ENCODE data around the gene DIPK1A. TPM values are rescaled to one million over a fixed set of nuclear protein-coding genes. Genes with fewer than 3 reads are reported as not detected.
A peak's percentile ranks its signal among the peaks of the same experiment; 100 is the strongest.

The DIPK1A gene
- total RNA-seq, 1 experiment from 2014 or later, result 3.8 TPM

- H2BK15ac ChIP-seq (ENCODE audit: low read depth, low read length), result no peak overlapping the region
- no peak overlapping the region for H3K27ac ChIP-seq (ENCODE audit: insufficient read length, low read depth, low read length)
- H4K5ac ChIP-seq (ENCODE audit: insufficient read length, low read depth, low read length), result no peak overlapping the region
- DNase-seq, result no peak
- no peak overlapping the region for H3K23ac ChIP-seq (ENCODE audit: insufficient read length, low read depth, low read length)
- no peaks in the 10 kb centered on the region for H4K20me1 ChIP-seq (ENCODE audit: control insufficient read depth, insufficient read depth, insufficient read length)
- H3K18ac ChIP-seq (ENCODE audit: insufficient read length, low read depth, low read length), result no peak overlapping the region
- peaks cover 0 to under 1% of the 10 kb centered on the region in 2 experiments; a peak in 2 of 4 replicates for H3K4me1 Mint-ChIP-seq
- H3K4ac ChIP-seq (ENCODE audit: low read depth, low read length), result no peak overlapping the region
- no peak overlapping the region for H3K4me2 ChIP-seq (ENCODE audit: insufficient read depth, insufficient read length, low read length)
- no peak overlapping the region for H4K91ac ChIP-seq (ENCODE audit: insufficient read length, low read depth, low read length)
- no peak overlapping the region for H2BK12ac ChIP-seq (ENCODE audit: insufficient read length, low read depth, low read length)
- H3K27me3 Mint-ChIP-seq (ENCODE audit: low read depth), result no peaks in the 10 kb centered on the region
- no peaks in the 10 kb centered on the region for H3K79me1 ChIP-seq (ENCODE audit: insufficient read depth, low read depth, low read length, poor library complexity, severe bottlenecking)
- H2BK120ac ChIP-seq (ENCODE audit: low read depth, low read length, poor library complexity, severe bottlenecking), result no peak overlapping the region
- no peak overlapping the region for H2AK5ac ChIP-seq (ENCODE audit: insufficient read length, low read length)
- H3K36me3 Mint-ChIP-seq (ENCODE audit: insufficient read depth in 1 of 3, low read depth in 3 of 3), result peaks cover 45 to 64% (median 59%) of the 10 kb centered on the region in 3 experiments
- WGBS (ENCODE audit: extremely low coverage, insufficient read length, low lambda C conversion rate), result no CpG with 5 or more reads among the region's 2 CpGs
- no peak overlapping the region for H2AFZ ChIP-seq (ENCODE audit: low read length)
- no peaks in the 10 kb centered on the region for H3K9me3 Mint-ChIP-seq
- H3K4me3 Mint-ChIP-seq, result no peak overlapping the region; a peak in 1 of 5 replicates
- H3K4me1 ChIP-seq (ENCODE audit: insufficient read depth, low read length), result no peaks in the 10 kb centered on the region
- no peak overlapping the region for H4K8ac ChIP-seq (replicated peaks; ENCODE audit: insufficient read length, low read depth, low read length)
- TF ChIP-seq CTCF (conservative IDR thresholded peaks at IDR 0.05), result no peak
- H3K27me3 ChIP-seq (ENCODE audit: insufficient read depth, low read length), result no peaks in the 10 kb centered on the region
- H2BK5ac ChIP-seq (ENCODE audit: insufficient read length, low read length), result no peak overlapping the region
- no peaks in the 10 kb centered on the region; the same call in 1 of the 2 replicates for H3K79me2 ChIP-seq (ENCODE audit: insufficient read depth, low read length)
- no peaks in the 10 kb centered on the region for H3K23me2 ChIP-seq (ENCODE audit: insufficient read length, low read depth, low read length, poor library complexity, severe bottlenecking)
- no peak overlapping the region for H3K56ac ChIP-seq (ENCODE audit: insufficient read length, low read depth, low read length)
- H3K14ac ChIP-seq (ENCODE audit: insufficient read depth, low read length), result no peak overlapping the region
- peak overlapping the region in 1 of 3 experiments; percentile 29; a peak in 1 of 7 replicates for H3K27ac Mint-ChIP-seq
- no peak overlapping the region for H2BK20ac ChIP-seq (ENCODE audit: low read depth, low read length, poor library complexity, severe bottlenecking)
- H3K9ac ChIP-seq (ENCODE audit: extremely low read depth, insufficient read length, low read length), result no peak overlapping the region
- H3K9me3 ChIP-seq (ENCODE audit: control insufficient read depth, low read depth, low read length), result no peaks in the 10 kb centered on the region
- H3T11ph ChIP-seq (ENCODE audit: low read length), result no peak overlapping the region
These were observed 118.2 kb downstream of the DIPK1A start for GRCh38 chr1:92843046-92843423.

Measured in H9 (cell line).